Keratinocyte (primary cell): ENCODE results near the gene CUTC. TPM values are rescaled to one million over a fixed set of nuclear protein-coding genes. Genes with fewer than 3 reads are reported as not detected.

Experiments used
- DNase-seq: peaks from one replicate; pipeline ENCODE4 v3.0.0-alpha.2; 2011; ENCODE audit warnings: low read depth, missing footprints, low spot score
- FAIRE-seq: peaks from 2 replicates; lab custom pipeline; 2011; peaks lifted over from hg19 to GRCh38; lab: Jason Lieb, UNC
- H2AFZ ChIP-seq: 2 replicates; pipeline ENCODE4 v1.6.0; 2012; ENCODE audit warnings: low read length, control low read depth, inconsistent platforms; ENCODE audit not compliant: control insufficient read depth
- H3K27ac ChIP-seq: 2 replicates; pipeline ENCODE4 v1.5.1; 2011; ENCODE audit warnings: low read length; ENCODE audit not compliant: control insufficient read depth, insufficient read depth
- H3K27me3 ChIP-seq: 3 replicates; pipeline ENCODE4 v1.6.0; 2011; ENCODE audit warnings: low read length; ENCODE audit not compliant: control insufficient read depth, insufficient read depth; ENCODE audit errors: extremely low read depth
- H3K36me3 ChIP-seq, 2 experiments: 2 replicates in 1 of 2; 3 replicates in 1 of 2; pipeline ENCODE4 v1.5.1; 2011; ENCODE audit warnings: low read length in 2 of 2, mild to moderate bottlenecking in 1 of 2; ENCODE audit not compliant: control insufficient read depth in 2 of 2, insufficient read depth in 2 of 2; ENCODE audit errors: extremely low read depth in 1 of 2
- H3K4me1 ChIP-seq: 3 replicates; pipeline ENCODE4 v1.5.1; 2011; ENCODE audit warnings: low read length; ENCODE audit not compliant: control insufficient read depth, insufficient read depth; ENCODE audit errors: extremely low read depth
- H3K4me2 ChIP-seq: 3 replicates; pipeline ENCODE4 v1.6.0; 2011; ENCODE audit warnings: low read depth, low read length; ENCODE audit not compliant: control insufficient read depth, insufficient read depth; ENCODE audit errors: extremely low read depth
- H3K4me3 ChIP-seq, 3 experiments: fragments of 200-600 bp in 1 of 3; sonication (generic) in 1 of 3; 2 replicates in 2 of 3; 3 replicates in 1 of 3; pipeline ENCODE4 v1.5.1; 2011 to 2016; ENCODE audit warnings: low read length in 3 of 3, mild to moderate bottlenecking in 3 of 3, control low read depth in 2 of 3, inconsistent platforms in 1 of 3, low read depth in 1 of 3, mixed read lengths in 1 of 3, mixed run types in 1 of 3, moderate library complexity in 1 of 3; ENCODE audit not compliant: control insufficient read depth in 2 of 3, insufficient read depth in 2 of 3; ENCODE audit errors: extremely low read depth in 1 of 3
- H3K79me2 ChIP-seq: 2 replicates; pipeline ENCODE4 v1.6.0; 2012; ENCODE audit warnings: low read length; ENCODE audit not compliant: control insufficient read depth, insufficient read depth
- H3K9ac ChIP-seq: 3 replicates; pipeline ENCODE4 v1.6.0; 2011; ENCODE audit warnings: low read length; ENCODE audit not compliant: control insufficient read depth, insufficient read depth; ENCODE audit errors: extremely low read depth
- H3K9me1 ChIP-seq: 3 replicates; pipeline ENCODE4 v1.6.0; 2011; ENCODE audit warnings: low read length; ENCODE audit not compliant: control insufficient read depth, insufficient read depth; ENCODE audit errors: extremely low read depth
- H3K9me3 ChIP-seq: 2 replicates; pipeline ENCODE4 v1.5.1; 2012; ENCODE audit warnings: low read depth, low read length; ENCODE audit not compliant: control insufficient read depth
- H4K20me1 ChIP-seq: 3 replicates; pipeline ENCODE4 v1.6.0; 2011; ENCODE audit warnings: low read length; ENCODE audit not compliant: control insufficient read depth, insufficient read depth; ENCODE audit errors: extremely low read depth
- CTCF ChIP-seq, 3 experiments: IDR thresholded peaks in 1 of 3; conservative IDR thresholded peaks in 1 of 3; optimal IDR thresholded peaks in 1 of 3; 2 replicates in 2 of 3; 3 replicates in 1 of 3; pipeline versions ENCODE3 to v1.5.1; 2011; ENCODE audit warnings: low read length in 3 of 3, mild to moderate bottlenecking in 3 of 3, moderate library complexity in 2 of 3, control low read depth in 1 of 3, inconsistent platforms in 1 of 3; ENCODE audit not compliant: insufficient read depth in 2 of 3; ENCODE audit errors: extremely low read depth in 1 of 3
- EZH2 ChIP-seq: IDR thresholded peaks from one replicate; pipeline ENCODE4 v1.6.1; 2012; ENCODE audit warnings: inconsistent platforms, mild to moderate bottlenecking, low read length, moderate library complexity
- dilution Hi-C: fragments of 300-500 bp; cut with MboI; formaldehyde crosslinking; loops from one replicate; pipeline ENCODE4 v1.7.0; 2020; ENCODE audit warnings: low sequenced_read_pairs; ENCODE audit not compliant: extremely low pct_ligation_motif_present
- polyA plus RNA-seq, 5 experiments: library from polyadenylated mRNA; depleted of rRNA in 3 of 5; stranded (reverse) in 3 of 5; stranded (forward) in 1 of 5; unstranded in 1 of 5; fragments of >200 nt; gene quantifications; 1 replicate in 1 of 5; 2 replicates in 3 of 5; 3 replicates in 1 of 5; pipeline versions ENCODE4 v1.2.1 to v1.2.3, GENCODE V29; 2011 to 2012; ENCODE audit warnings: missing spikeins in 2 of 5, low read depth in 1 of 5, low replicate concordance in 1 of 5

The CUTC gene
- polyA plus RNA-seq, 1 donor (not counting 4 experiments of a cell fraction or from before 2014, with no cell fraction given) = 29.5 TPM

- H2AFZ ChIP-seq = no peak overlapping the region
- TF ChIP-seq CTCF (optimal IDR thresholded peaks at IDR 0.05 in 1 of 3, IDR thresholded peaks at IDR 0.05 in 1 of 3, conservative IDR thresholded peaks at IDR 0.05 in 1 of 3; ENCODE audit: extremely low read depth in 1 of 3, insufficient read depth in 2 of 3, low read length in 3 of 3) (no peak), EZH2 (no peak)
- no peak overlapping the region for H3K4me2 ChIP-seq
- H3K79me2 ChIP-seq = no peaks in the 10 kb centered on the region
- dilution Hi-C loops = no loop called here
- FAIRE-seq (no peak), DNase-seq (no peak)
- H3K9me3 ChIP-seq = no peaks in the 10 kb centered on the region
- no peaks in the 10 kb centered on the region for H3K9me1 ChIP-seq
- no peak overlapping the region for H3K4me3 ChIP-seq
- no peaks in the 10 kb centered on the region for H3K4me1 ChIP-seq
- no peaks in the 10 kb centered on the region for H4K20me1 ChIP-seq
- H3K27ac ChIP-seq = no peak overlapping the region
- peaks cover 18 to 35% of the 10 kb centered on the region in 2 experiments for H3K36me3 ChIP-seq
- H3K9ac ChIP-seq = no peak overlapping the region
- H3K27me3 ChIP-seq = no peaks in the 10 kb centered on the region
Measured at GRCh38 chr10:99720387-99720786, 11.6 kb upstream of the CUTC start.

GRCh38 chr10:99730026-99730425 is 2.0 kb upstream of the CUTC start:
- Histone ChIP-seq H3K27ac (peak overlapping the region; percentile 28), H2AFZ (no peak overlapping the region), H3K4me2 (no peak overlapping the region), H3K9ac (no peak overlapping the region), H3K36me3 (peaks cover 9 to 13% of the 10 kb centered on the region in 2 experiments), H3K4me1 (peaks cover 19% of the 10 kb centered on the region), H3K27me3 (no peaks in the 10 kb centered on the region), H3K9me1 (peaks cover 5% of the 10 kb centered on the region), H4K20me1 (no peaks in the 10 kb centered on the region), H3K9me3 (no peaks in the 10 kb centered on the region), H3K4me3 (no peak overlapping the region), H3K79me2 (peaks cover 20% of the 10 kb centered on the region)
- peak; percentile 35 for DNase-seq
- TF ChIP-seq EZH2 (no peak), CTCF (optimal IDR thresholded peaks at IDR 0.05 in 1 of 3, IDR thresholded peaks at IDR 0.05 in 1 of 3, conservative IDR thresholded peaks at IDR 0.05 in 1 of 3; ENCODE audit: extremely low read depth in 1 of 3, insufficient read depth in 2 of 3, low read length in 3 of 3) (no peak)
- FAIRE-seq = no peak
- dilution Hi-C loops = no loop called here
